Measurements from ENCODE around the gene IQGAP3. TPM values are rescaled to one million over a fixed set of nuclear protein-coding genes. Genes with fewer than 3 reads are reported as not detected.
A peak's percentile ranks its signal among the peaks of the same experiment; 100 is the strongest.

IQGAP3 gene
- total RNA-seq, 4 donors from 2014 or later, result 1.7 to 9.4 (median 2.9) TPM

DNA sequence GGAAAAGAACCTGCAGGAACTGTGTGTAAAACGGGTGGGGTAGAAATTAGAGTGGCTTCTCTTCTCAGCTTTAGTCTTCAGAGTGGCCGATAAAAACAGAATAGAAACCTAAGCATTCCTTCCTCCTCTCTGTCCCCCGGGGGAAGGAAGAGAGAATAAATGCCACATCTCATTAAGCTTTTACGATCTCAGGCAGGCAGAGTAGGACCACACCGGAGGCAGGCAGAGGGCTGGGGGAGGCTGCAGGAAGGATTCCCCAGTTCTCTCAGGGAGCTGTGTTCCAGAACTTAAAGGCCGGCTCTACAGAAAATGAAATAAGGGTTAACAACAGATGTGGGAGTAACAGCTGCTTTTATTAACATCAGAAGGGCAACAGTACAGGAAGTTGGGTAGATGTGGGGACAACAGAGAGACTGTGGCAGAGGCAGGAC, 47.3 kb downstream of the IQGAP3 start:
- no peak for DNase-seq
- H3K9me3 ChIP-seq, result no peaks in the 10 kb centered on the region
- H3K36me3 ChIP-seq, result no peaks in the 10 kb centered on the region
- intact Hi-C loops (cut with DNase I; ENCODE audit: low total_unique reads) (no loop called here), in situ Hi-C loops (cut with MboI; ENCODE audit: low pct_ligation_motif_present in 1 of 4, low pct_unique_long_range_greater_than_20kb in 1 of 4, low sequenced_read_pairs in 3 of 4) (no loop called here)
- no peaks in the 10 kb centered on the region for H3K27me3 ChIP-seq
- peaks cover 0 to 17% (median 4%) of the 10 kb centered on the region in 4 donors for H3K4me1 ChIP-seq
- H3K4me3 ChIP-seq, result peak overlapping the region in 1 of 4 donors; percentile 11
- TF ChIP-seq, protein P1, sequence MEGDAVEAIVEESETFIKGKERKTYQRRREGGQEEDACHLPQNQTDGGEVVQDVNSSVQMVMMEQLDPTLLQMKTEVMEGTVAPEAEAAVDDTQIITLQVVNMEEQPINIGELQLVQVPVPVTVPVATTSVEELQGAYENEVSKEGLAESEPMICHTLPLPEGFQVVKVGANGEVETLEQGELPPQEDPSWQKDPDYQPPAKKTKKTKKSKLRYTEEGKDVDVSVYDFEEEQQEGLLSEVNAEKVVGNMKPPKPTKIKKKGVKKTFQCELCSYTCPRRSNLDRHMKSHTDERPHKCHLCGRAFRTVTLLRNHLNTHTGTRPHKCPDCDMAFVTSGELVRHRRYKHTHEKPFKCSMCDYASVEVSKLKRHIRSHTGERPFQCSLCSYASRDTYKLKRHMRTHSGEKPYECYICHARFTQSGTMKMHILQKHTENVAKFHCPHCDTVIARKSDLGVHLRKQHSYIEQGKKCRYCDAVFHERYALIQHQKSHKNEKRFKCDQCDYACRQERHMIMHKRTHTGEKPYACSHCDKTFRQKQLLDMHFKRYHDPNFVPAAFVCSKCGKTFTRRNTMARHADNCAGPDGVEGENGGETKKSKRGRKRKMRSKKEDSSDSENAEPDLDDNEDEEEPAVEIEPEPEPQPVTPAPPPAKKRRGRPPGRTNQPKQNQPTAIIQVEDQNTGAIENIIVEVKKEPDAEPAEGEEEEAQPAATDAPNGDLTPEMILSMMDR (IDR thresholded peaks at IDR 0.05), result no peak
- no peak for TF ChIP-seq POLR2AphosphoS5 (IDR thresholded peaks at IDR 0.05)
- no peak for TF ChIP-seq POLR2A (IDR thresholded peaks at IDR 0.05)
- TF ChIP-seq EP300 (IDR thresholded peaks at IDR 0.05; ENCODE audit: low read depth), result no peak
- 29 to 31% methylated on average over 6 of the region's 6 CpGs for WGBS, 2 donors (ENCODE audit: low coverage in 1 of 2)
- H3K27ac ChIP-seq, result peak overlapping the region; percentile 6 to 47 (median 10)

DNA sequence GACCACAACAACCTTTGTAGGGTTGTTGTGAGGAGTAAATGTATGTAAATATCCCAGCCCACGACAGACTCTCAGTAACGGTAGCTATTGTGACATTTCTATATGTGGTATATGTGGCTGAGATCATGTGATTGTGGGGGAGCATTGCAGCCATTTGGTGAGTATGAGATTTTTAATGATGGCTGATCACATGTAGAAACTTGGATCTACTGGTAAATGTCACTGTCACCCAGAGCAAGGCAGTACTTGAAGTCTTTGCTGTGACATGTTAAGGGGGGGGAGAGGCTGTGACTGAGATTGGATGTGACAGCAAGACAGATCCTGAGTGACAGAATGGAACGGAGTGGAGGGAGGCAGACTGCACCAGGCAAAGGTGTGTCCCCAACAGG, 47.9 kb downstream of the IQGAP3 start:
- peaks cover 0 to 17% (median 4%) of the 10 kb centered on the region in 4 donors for H3K4me1 ChIP-seq
- peak overlapping the region in 2 of 4 donors; percentile 8 to 47 for H3K27ac ChIP-seq
- no peak for DNase-seq
- no peaks in the 10 kb centered on the region for H3K36me3 ChIP-seq
- 69 to 72% methylated on average over 3 of the region's 3 CpGs for WGBS, 2 donors (ENCODE audit: low coverage in 1 of 2)
- in situ Hi-C loops (cut with MboI; ENCODE audit: low pct_ligation_motif_present in 1 of 4, low pct_unique_long_range_greater_than_20kb in 1 of 4, low sequenced_read_pairs in 3 of 4), result no loop called here
- H3K27me3 ChIP-seq, result no peaks in the 10 kb centered on the region
- no peak overlapping the region for H3K4me3 ChIP-seq
- no peak for TF ChIP-seq EP300 (IDR thresholded peaks at IDR 0.05; ENCODE audit: low read depth)
- TF ChIP-seq, protein P1 (IDR thresholded peaks at IDR 0.05), result no peak
- TF ChIP-seq POLR2A (IDR thresholded peaks at IDR 0.05), result no peak
- no peak for TF ChIP-seq POLR2AphosphoS5 (IDR thresholded peaks at IDR 0.05)
- intact Hi-C loops (cut with DNase I; ENCODE audit: low total_unique reads), result no loop called here
- H3K9me3 ChIP-seq, result no peaks in the 10 kb centered on the region

DNA sequence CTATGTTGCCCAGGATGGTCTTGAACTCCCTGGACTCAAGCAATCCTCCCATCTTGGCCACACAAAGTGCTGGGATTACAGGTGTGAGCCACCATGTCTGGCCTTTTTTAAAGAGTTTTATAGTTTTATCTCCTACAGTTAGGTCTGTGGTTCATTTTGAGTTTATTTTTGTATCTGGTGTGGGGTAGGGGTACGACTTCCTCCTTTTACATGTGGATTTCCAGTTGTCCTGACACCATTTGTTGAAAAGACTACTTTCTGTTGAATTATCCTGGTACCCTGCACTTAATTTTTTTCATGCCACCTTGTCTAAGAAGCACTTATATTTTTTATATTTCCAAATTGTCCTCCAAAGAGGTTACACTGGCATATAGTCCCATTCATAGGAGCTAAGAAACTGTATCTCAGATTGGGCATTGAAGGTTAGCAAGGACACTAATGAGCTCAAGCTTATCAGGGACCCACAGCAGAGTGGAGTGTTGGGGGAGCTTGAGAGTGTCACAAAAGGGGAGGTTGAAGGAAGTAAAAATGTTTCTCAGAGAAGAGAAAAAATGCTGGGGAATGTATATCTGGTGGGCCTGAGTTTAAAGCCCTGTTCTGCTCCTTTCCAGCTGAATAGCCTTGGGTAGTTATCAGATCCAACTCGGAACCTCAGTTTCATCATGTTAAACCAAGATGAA, 48.4 kb downstream of the IQGAP3 start:
- no peaks in the 10 kb centered on the region for H3K36me3 ChIP-seq
- no peaks in the 10 kb centered on the region for H3K27me3 ChIP-seq
- H3K27ac ChIP-seq, result no peak overlapping the region
- H3K4me3 ChIP-seq, result no peak overlapping the region
- WGBS, 2 donors (ENCODE audit: low coverage in 1 of 2), result 55 to 78% methylated on average over 1 to 2 of the region's 2 CpGs
- intact Hi-C loops (cut with DNase I; ENCODE audit: low total_unique reads), result no loop called here
- TF ChIP-seq, protein P1 (IDR thresholded peaks at IDR 0.05), result no peak
- no peak for TF ChIP-seq POLR2A (IDR thresholded peaks at IDR 0.05)
- TF ChIP-seq EP300 (IDR thresholded peaks at IDR 0.05; ENCODE audit: low read depth), result no peak
- no peak for TF ChIP-seq POLR2AphosphoS5 (IDR thresholded peaks at IDR 0.05)
- H3K4me1 ChIP-seq, result peaks cover 0 to 17% (median 4%) of the 10 kb centered on the region in 4 donors
- in situ Hi-C loops (cut with MboI; ENCODE audit: low pct_ligation_motif_present in 1 of 4, low pct_unique_long_range_greater_than_20kb in 1 of 4, low sequenced_read_pairs in 3 of 4), result no loop called here
- DNase-seq, result no peak
- H3K9me3 ChIP-seq, result no peaks in the 10 kb centered on the region

DNA sequence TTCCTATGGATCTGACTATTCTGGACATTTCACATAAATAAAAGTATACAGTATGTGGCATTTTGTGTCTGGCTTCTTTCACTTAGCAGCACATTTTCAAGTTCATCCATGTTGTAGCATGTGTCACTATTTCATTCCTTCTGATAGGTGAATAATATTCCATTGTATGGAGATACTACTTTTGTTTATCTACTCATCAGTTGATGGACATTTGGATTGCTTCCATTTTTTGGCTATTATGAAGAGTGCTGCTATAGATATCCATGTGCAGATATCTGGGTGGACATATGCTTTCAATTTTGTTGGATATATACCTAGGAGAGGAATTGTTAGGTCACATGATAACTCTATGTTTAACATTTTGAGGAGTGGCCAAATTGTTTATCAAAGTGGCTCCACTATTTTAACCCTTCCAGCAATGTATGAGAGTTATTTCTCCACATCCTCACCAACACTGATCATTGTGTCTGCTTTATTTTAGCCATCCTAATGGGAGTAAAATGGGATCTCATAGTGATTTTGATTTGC, 49.9 kb downstream of the IQGAP3 start:
- Histone ChIP-seq H3K27me3 (no peaks in the 10 kb centered on the region), H3K4me1 (peaks cover 0 to 18% (median 4%) of the 10 kb centered on the region in 4 donors), H3K4me3 (no peak overlapping the region), H3K36me3 (no peaks in the 10 kb centered on the region), H3K27ac (no peak overlapping the region), H3K9me3 (no peaks in the 10 kb centered on the region)
- in situ Hi-C loops (cut with MboI; ENCODE audit: low pct_ligation_motif_present in 1 of 4, low pct_unique_long_range_greater_than_20kb in 1 of 4, low sequenced_read_pairs in 3 of 4), result no loop called here
- no peak for DNase-seq
- intact Hi-C loops (cut with DNase I; ENCODE audit: low total_unique reads), result no loop called here
- TF ChIP-seq POLR2A (IDR thresholded peaks at IDR 0.05) (no peak), EP300 (IDR thresholded peaks at IDR 0.05; ENCODE audit: low read depth) (no peak), POLR2AphosphoS5 (IDR thresholded peaks at IDR 0.05) (no peak)
- TF ChIP-seq, protein P1 (IDR thresholded peaks at IDR 0.05), result no peak

Data from transverse colon (tissue), 4 donors.